Smooth muscle cell (in vitro differentiated cells): ENCODE data around the gene GOLGA8H. TPM values are rescaled to one million over a fixed set of nuclear protein-coding genes. Genes with fewer than 3 reads are reported as not detected.
A peak's percentile ranks its signal among the peaks of the same experiment; 100 is the strongest.
"Not testable (repeated sequence)": the region's sequence is repeated elsewhere in the genome, so short reads cannot be mapped to it uniquely, and the experiment has no call there.

ENCODE experiments used
- DNase-seq: peaks from one replicate; lab custom pipeline; 2025; ENCODE audit not compliant: unreplicated experiment; lab: John Stamatoyannopoulos, UW
- H2AFZ ChIP-seq: fragments of 200-600 bp; sonication (generic); 2 replicates; pipeline ENCODE4 v1.6.0; 2016; ENCODE audit warnings: antibody characterized with exemption, low read depth, mild to moderate bottlenecking
- H3F3A ChIP-seq: fragments of 200-600 bp; sonication (generic); 2 replicates; pipeline ENCODE4 v1.6.0; 2017; ENCODE audit warnings: antibody characterized with exemption, low read depth
- H3K27ac ChIP-seq: fragments of 200-600 bp; sonication (generic); 2 replicates; pipeline ENCODE4 v1.5.1; 2016; ENCODE audit warnings: low read depth, mild to moderate bottlenecking
- H3K27me3 ChIP-seq: fragments of 200-600 bp; sonication (generic); 2 replicates; pipeline ENCODE4 v1.6.1; 2016; ENCODE audit warnings: low read depth, mild to moderate bottlenecking
- H3K36me3 ChIP-seq: fragments of 200-600 bp; sonication (generic); 2 replicates; pipeline ENCODE4 v1.5.1; 2016; ENCODE audit warnings: low read depth
- H3K4me1 ChIP-seq: fragments of 200-600 bp; sonication (generic); 2 replicates; pipeline ENCODE4 v1.5.1; 2016; ENCODE audit warnings: low read depth
- H3K4me2 ChIP-seq: fragments of 200-600 bp; sonication (generic); 2 replicates; pipeline ENCODE4 v1.6.0; 2016; ENCODE audit warnings: mild to moderate bottlenecking
- H3K4me3 ChIP-seq: fragments of 200-600 bp; sonication (generic); 2 replicates; pipeline ENCODE4 v1.5.1; 2016; ENCODE audit warnings: mild to moderate bottlenecking
- H3K79me2 ChIP-seq: fragments of 200-600 bp; sonication (generic); 2 replicates; pipeline ENCODE4 v1.6.0; 2016; ENCODE audit warnings: low read depth, mild to moderate bottlenecking
- H3K9ac ChIP-seq: fragments of 200-600 bp; sonication (generic); 2 replicates; pipeline ENCODE4 v1.6.0; 2016; ENCODE audit warnings: low read depth
- H3K9me3 ChIP-seq: fragments of 200-600 bp; sonication (generic); replicated peaks from 2 replicates; pipeline ENCODE4 v1.5.1; 2016; ENCODE audit warnings: low read depth
- H4K20me1 ChIP-seq: fragments of 200-600 bp; sonication (generic); 2 replicates; pipeline ENCODE4 v1.6.0; 2016; ENCODE audit warnings: low read depth
- CTCF ChIP-seq: fragments of 200-600 bp; sonication (generic); IDR thresholded peaks from 2 replicates; pipeline ENCODE4 v1.5.1; 2017; ENCODE audit warnings: borderline replicate concordance, mild to moderate bottlenecking, antibody characterized with exemption; ENCODE audit not compliant: insufficient read depth, poor library complexity, severe bottlenecking
- WGBS: methylation state at CpG from one replicate; pipeline ENCODE4 v1.1.7; 2016; ENCODE audit warnings: low lambda C conversion rate; 5-methylcytosine and 5-hydroxymethylcytosine counted together
- polyA plus RNA-seq: library from polyadenylated mRNA; unstranded; fragments of >200 nt; fragmentation: Nextera tagmentation; extraction: Ambion mirVana; gene quantifications from 2 replicates; pipeline ENCODE4 v1.2.1, GENCODE V29; 2016
- total RNA-seq: library from RNA; depleted of rRNA; stranded (reverse); fragments of >200 nt; gene quantifications from 2 replicates; pipeline ENCODE4 v1.2.3, GENCODE V29; 2014

The GOLGA8H gene
- total and polyA plus RNA-seq, 2 experiments from 2014 or later = 0.27 TPM; not detected in 1

DNA sequence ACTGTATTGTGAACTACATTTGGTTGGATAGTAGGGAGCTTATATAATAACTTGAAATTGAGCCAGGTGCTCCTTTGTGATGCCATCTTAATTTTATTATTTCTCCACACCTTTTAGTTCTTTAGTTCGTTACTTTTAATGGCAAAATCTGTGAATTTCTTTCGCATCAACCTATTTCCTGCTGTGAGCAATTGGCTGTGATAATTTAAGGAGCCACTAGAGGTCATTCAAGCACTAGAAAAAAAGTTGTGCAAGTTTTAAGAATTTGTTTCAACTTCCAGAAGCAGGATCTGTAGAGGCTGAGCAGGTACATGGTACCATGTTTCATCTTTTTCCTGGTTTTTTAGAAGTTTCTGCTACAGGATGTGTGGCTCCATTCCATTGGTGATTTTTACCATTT, 4.9 kb upstream of the GOLGA8H start:
- H3K4me1 ChIP-seq, H4K20me1 ChIP-seq, H3K79me2 ChIP-seq, H2AFZ ChIP-seq, H3K36me3 ChIP-seq, H3K4me2 ChIP-seq, DNase-seq, H3K9ac ChIP-seq, H3K27me3 ChIP-seq, H3F3A ChIP-seq, H3K9me3 ChIP-seq, H3K27ac ChIP-seq, H3K4me3 ChIP-seq: not testable (repeated sequence)
- TF ChIP-seq CTCF = peak; percentile 36
- 21% methylated on average over 2 of the region's 2 CpGs for WGBS

DNA sequence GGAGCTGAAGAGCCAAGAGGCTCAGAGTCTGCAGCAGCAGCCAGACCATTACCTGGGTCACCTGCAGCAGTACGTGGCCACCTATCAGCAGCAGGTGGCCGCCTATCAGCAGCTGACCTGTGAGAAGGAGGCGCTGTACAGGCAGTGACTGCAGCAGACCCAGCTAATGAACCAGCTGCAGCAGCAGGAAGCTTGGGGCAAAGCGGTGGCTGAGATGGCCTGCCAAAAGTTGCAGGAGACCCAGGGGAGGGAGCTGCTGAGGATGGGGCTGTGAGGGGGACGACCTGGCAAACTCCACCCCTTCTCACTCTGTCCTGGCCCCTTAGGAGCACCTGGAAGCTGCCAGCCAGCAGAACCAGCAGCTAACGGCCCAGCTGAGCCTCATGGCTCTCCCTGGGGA, 8.4 kb downstream of the GOLGA8H start:
- not testable (repeated sequence) for H3K4me1 ChIP-seq, H3K27me3 ChIP-seq, H3F3A ChIP-seq, H2AFZ ChIP-seq, H4K20me1 ChIP-seq, DNase-seq, H3K79me2 ChIP-seq, H3K9me3 ChIP-seq, H3K9ac ChIP-seq, H3K36me3 ChIP-seq, H3K4me2 ChIP-seq, H3K27ac ChIP-seq, H3K4me3 ChIP-seq
- WGBS = 38% methylated on average over 1 of the region's 6 CpGs

DNA sequence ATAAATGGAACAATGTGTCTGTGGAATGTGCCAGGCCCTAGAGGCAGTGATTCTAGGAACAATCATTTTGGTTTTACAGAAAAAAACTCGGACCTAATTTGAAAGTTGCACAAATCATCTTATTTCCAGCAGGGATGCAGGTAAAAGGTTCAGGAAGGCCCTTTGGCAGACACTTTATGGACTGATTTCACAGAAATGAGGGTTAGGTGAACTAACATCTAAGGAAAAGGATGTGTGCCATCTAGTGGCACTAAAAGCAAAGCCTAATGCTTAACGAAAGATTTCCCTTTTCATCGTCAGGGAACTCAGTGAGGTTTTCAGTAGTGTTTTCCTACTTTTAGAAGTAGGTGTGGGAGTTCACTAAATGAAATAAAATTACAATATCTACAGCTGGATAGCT, 17.5 kb downstream of the GOLGA8H start:
- not testable (repeated sequence) for DNase-seq
- 4% methylated on average over 1 of the region's 3 CpGs for WGBS
- peak; percentile 26 for TF ChIP-seq CTCF

GRCh38 chr15:30625436-30626193, 21.8 kb downstream of the GOLGA8H start, which contains the start of gene ARHGAP11B:
ARHGAP11B (plus strand) TSS chr15:30626128.
- H3K9ac ChIP-seq = peak within 1 kb of the TSS; percentile 71

More for the DNA sequence above, 17.5 kb downstream of the GOLGA8H start:
- H2AFZ ChIP-seq, H3K4me1 ChIP-seq, H3K4me2 ChIP-seq, H3K4me3 ChIP-seq, H4K20me1 ChIP-seq, H3K27me3 ChIP-seq, H3K27ac ChIP-seq, H3K79me2 ChIP-seq, H3K9me3 ChIP-seq, H3K36me3 ChIP-seq, H3F3A ChIP-seq, H3K9ac ChIP-seq: not testable (repeated sequence)

DNA sequence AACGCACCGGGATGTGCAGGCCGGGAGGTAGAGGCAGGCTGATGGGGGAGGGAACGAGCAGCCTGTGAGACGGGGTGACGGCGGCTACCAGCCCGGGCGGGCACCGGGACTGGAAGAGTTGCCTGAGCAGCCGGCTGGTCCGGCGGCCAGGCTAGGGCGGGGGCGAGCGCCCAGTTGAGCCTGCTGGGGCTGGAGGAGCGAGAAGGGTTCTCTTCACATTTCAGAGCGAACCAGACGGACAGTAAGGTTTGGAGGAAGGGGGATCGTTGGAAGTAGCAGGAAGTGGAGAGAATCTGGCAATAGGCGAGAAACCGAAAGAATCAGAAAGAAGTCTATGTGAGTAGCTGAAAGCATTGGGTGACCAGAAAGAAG, 22.4 kb downstream of the GOLGA8H start:
- 0% methylated on average over 15 of the region's 22 CpGs for WGBS
- H3K9me3 ChIP-seq, DNase-seq, H3K4me1 ChIP-seq, H3K36me3 ChIP-seq, H3F3A ChIP-seq, H4K20me1 ChIP-seq, H3K27me3 ChIP-seq: not testable (repeated sequence)
- peaks cover 41% of the 10 kb centered on the region for H3K79me2 ChIP-seq
- peak overlapping the region; percentile 70 for H3K4me3 ChIP-seq
- peak overlapping the region; percentile 38 for H3K27ac ChIP-seq
- peak overlapping the region; percentile 68 for H3K9ac ChIP-seq
- H2AFZ ChIP-seq = peak overlapping the region; percentile 92
- H3K4me2 ChIP-seq = peak overlapping the region; percentile 95

More at GRCh38 chr15:30625436-30626193, 21.8 kb downstream of the GOLGA8H start, which contains the start of gene ARHGAP11B:
- not testable (repeated sequence) for H3K4me1 ChIP-seq, H3K27me3 ChIP-seq, DNase-seq, H4K20me1 ChIP-seq, H3F3A ChIP-seq, H3K9me3 ChIP-seq, H3K36me3 ChIP-seq
- Histone ChIP-seq H3K4me3 (peak within 1 kb of the TSS; percentile 70), H2AFZ (peak within 1 kb of the TSS; percentile 92), H3K27ac (peak within 1 kb of the TSS; percentile 91), H3K79me2 (peaks cover 41% of the 10 kb centered on the region), H3K4me2 (peak within 1 kb of the TSS; percentile 95)
- under 1% methylated on average over 35 of the region's 35 CpGs for WGBS

DNA sequence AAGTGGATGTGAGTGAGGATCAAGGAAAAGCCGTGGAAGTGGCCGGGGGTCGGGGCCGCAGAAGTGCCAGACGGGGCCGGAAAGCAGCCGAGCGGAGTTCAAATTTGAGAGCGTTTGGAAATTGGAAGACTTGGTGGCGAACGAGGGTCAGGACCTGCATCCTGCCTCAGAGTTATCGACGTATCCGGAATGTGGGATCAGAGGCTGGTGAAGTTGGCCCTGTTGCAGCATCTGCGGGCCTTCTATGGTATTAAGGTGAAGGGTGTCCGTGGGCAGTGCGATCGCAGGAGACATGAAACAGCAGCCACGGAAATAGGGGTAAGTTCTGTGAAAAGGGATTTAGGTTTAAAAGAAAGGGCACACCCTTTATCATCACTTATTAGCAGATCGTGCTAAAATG, 22.8 kb downstream of the GOLGA8H start:
- Histone ChIP-seq H2AFZ (peak overlapping the region; percentile 92), H3K9ac (peak overlapping the region; percentile 68), H3K4me3 (peak overlapping the region; percentile 70), H3K27ac (peak overlapping the region; percentile 38), H3K79me2 (peaks cover 41% of the 10 kb centered on the region), H3K4me2 (peak overlapping the region; percentile 95)
- under 1% methylated on average over 11 of the region's 20 CpGs for WGBS
- H3K9me3 ChIP-seq, H3K36me3 ChIP-seq, H4K20me1 ChIP-seq, H3K27me3 ChIP-seq, H3F3A ChIP-seq, DNase-seq, H3K4me1 ChIP-seq: not testable (repeated sequence)
